H1 (cell line): ENCODE measurements around the gene PLEKHA1. TPM values are rescaled to one million over a fixed set of nuclear protein-coding genes. Genes with fewer than 3 reads are reported as not detected.
A peak's percentile ranks its signal among the peaks of the same experiment; 100 is the strongest.

Experiments
- CTCF ChIA-PET: fragments of 300-600 bp; sonication (Branson Sonifier 250); formaldehyde crosslinking; loops from one replicate; lab custom pipeline; 2021; ENCODE audit not compliant: partially characterized antibody; lab: Charles Lee
- POLR2A ChIA-PET: fragments of 300-600 bp; sonication (Branson Sonifier 250); formaldehyde crosslinking; loops from one replicate; lab custom pipeline; 2021; ENCODE audit warnings: inconsistent platforms; ENCODE audit not compliant: partially characterized antibody; lab: Charles Lee
- DNase-seq, 2 experiments: peaks; one replicate each; pipeline versions ENCODE4 v3.0.0 to v3.0.0-alpha.2; 2010 to 2022; ENCODE audit warnings: low spot score in 2 of 2, low read depth in 1 of 2, mixed read lengths in 1 of 2
- FAIRE-seq: peaks from 2 replicates; lab custom pipeline; 2011; peaks lifted over from hg19 to GRCh38; lab: Jason Lieb, UNC
- H2AFZ ChIP-seq: 2 replicates; pipeline ENCODE4 v1.8.1; 2012; ENCODE audit warnings: low read length, inconsistent platforms
- H2AK5ac ChIP-seq: 2 replicates; pipeline ENCODE4 v1.6.1; 2013; ENCODE audit warnings: low read depth, low read length
- H2BK120ac ChIP-seq: replicated peaks from 2 replicates; pipeline ENCODE3; 2013; ENCODE audit warnings: low read depth, low read length, inconsistent platforms
- H2BK12ac ChIP-seq: 2 replicates; pipeline ENCODE4 v1.6.1; 2013; ENCODE audit warnings: low read depth, low read length
- H2BK15ac ChIP-seq: 2 replicates; pipeline ENCODE4 v1.6.1; 2013; ENCODE audit warnings: low read length
- H2BK20ac ChIP-seq: 2 replicates; pipeline ENCODE4 v1.6.1; 2013; ENCODE audit warnings: low read length
- H2BK5ac ChIP-seq: 2 replicates; pipeline ENCODE4 v1.6.1; 2013; ENCODE audit warnings: low read depth, low read length
- H3K14ac ChIP-seq: 2 replicates; pipeline ENCODE4 v1.6.1; 2013; ENCODE audit warnings: inconsistent platforms; ENCODE audit not compliant: insufficient read length
- H3K18ac ChIP-seq: 2 replicates; pipeline ENCODE4 v1.6.1; 2013; ENCODE audit warnings: low read length; ENCODE audit errors: extremely low read depth
- H3K23ac ChIP-seq: 2 replicates; pipeline ENCODE4 v1.6.1; 2013; ENCODE audit warnings: inconsistent platforms; ENCODE audit not compliant: insufficient read length
- H3K23me2 ChIP-seq: 2 replicates; pipeline ENCODE4 v1.6.1; 2013; ENCODE audit warnings: low read depth, low read length
- H3K27ac ChIP-seq: 2 replicates; pipeline ENCODE4 v1.6.1; 2011; ENCODE audit warnings: low read depth, low read length, inconsistent platforms
- H3K27me3 ChIP-seq, 4 experiments: replicated peaks in 1 of 4; 1 replicate in 1 of 4; 2 replicates in 3 of 4; pipeline versions ENCODE4 v1.6.1 to v1.8.1; 2011 to 2013; ENCODE audit warnings: low read length in 3 of 4, mild to moderate bottlenecking in 3 of 4, inconsistent platforms in 2 of 4, mixed read lengths in 2 of 4, moderate library complexity in 1 of 4; ENCODE audit not compliant: control insufficient read depth in 3 of 4, insufficient read depth in 3 of 4; ENCODE audit errors: extremely low read depth in 1 of 4
- H3K36me3 ChIP-seq, 4 experiments: 2 replicates each; pipeline versions ENCODE4 v1.6.1 to v1.8.1; 2011 to 2013; ENCODE audit warnings: mild to moderate bottlenecking in 4 of 4, low read length in 3 of 4, moderate library complexity in 2 of 4, control low read depth in 1 of 4, inconsistent platforms in 1 of 4; ENCODE audit not compliant: insufficient read depth in 4 of 4, control insufficient read depth in 2 of 4
- H3K4ac ChIP-seq: replicated peaks from 2 replicates; pipeline ENCODE3; 2013; ENCODE audit warnings: low read length, low read depth, mixed read lengths, inconsistent platforms; ENCODE audit not compliant: insufficient read length
- H3K4me1 ChIP-seq, 4 experiments: replicated peaks in 1 of 4; 1 replicate in 1 of 4; 2 replicates in 3 of 4; pipeline versions ENCODE4 v1.6.1 to v1.8.1; 2011 to 2013; ENCODE audit warnings: low read length in 3 of 4, inconsistent platforms in 2 of 4, mixed read lengths in 1 of 4; ENCODE audit not compliant: insufficient read depth in 4 of 4, control insufficient read depth in 3 of 4
- H3K4me2 ChIP-seq, 2 experiments: 2 replicates each; pipeline versions ENCODE4 v1.6.1 to v1.8.1; 2011 to 2013; ENCODE audit warnings: low read depth in 2 of 2, low read length in 2 of 2, control low read depth in 1 of 2, inconsistent platforms in 1 of 2, mild to moderate bottlenecking in 1 of 2; ENCODE audit not compliant: insufficient read depth in 1 of 2
- H3K4me3 ChIP-seq, 4 experiments: fragments of 200-600, 300-600 bp in 1 of 4; sonication (generic), shearing (Covaris generic), sonication (Bioruptor Twin) in 1 of 4; 2 replicates each; pipeline versions ENCODE4 v1.5.1 to v1.8.1; 2011 to 2016; ENCODE audit warnings: low read length in 4 of 4, low read depth in 3 of 4, control low read depth in 2 of 4, inconsistent platforms in 2 of 4, mild to moderate bottlenecking in 2 of 4, mixed read lengths in 1 of 4, moderate library complexity in 1 of 4; ENCODE audit not compliant: insufficient read depth in 2 of 4; ENCODE audit errors: extremely low read depth in 1 of 4
- H3K56ac ChIP-seq: replicated peaks from 2 replicates; pipeline ENCODE3; 2013; ENCODE audit warnings: low read depth, mild to moderate bottlenecking, mixed read lengths, low read length, inconsistent platforms; ENCODE audit not compliant: insufficient read length
- H3K79me1 ChIP-seq: 2 replicates; pipeline ENCODE4 v1.6.1; 2013; ENCODE audit warnings: low read depth, low read length, control low read depth
- H3K79me2 ChIP-seq, 2 experiments: 2 replicates each; pipeline versions ENCODE4 v1.6.1 to v1.8.1; 2012 to 2013; ENCODE audit warnings: low read length in 2 of 2, mild to moderate bottlenecking in 2 of 2, inconsistent platforms in 1 of 2; ENCODE audit not compliant: insufficient read depth in 2 of 2, control insufficient read depth in 1 of 2
- H3K9ac ChIP-seq, 4 experiments: replicated peaks in 1 of 4; 1 replicate in 1 of 4; 2 replicates in 3 of 4; pipeline versions ENCODE4 v1.6.1 to v1.8.1; 2011 to 2013; ENCODE audit warnings: low read depth in 3 of 4, low read length in 3 of 4, control low read depth in 2 of 4, mild to moderate bottlenecking in 2 of 4, moderate library complexity in 2 of 4, inconsistent platforms in 1 of 4; ENCODE audit errors: extremely low read depth in 1 of 4
- H3K9me3 ChIP-seq, 2 experiments: 2 replicates each; pipeline versions ENCODE4 v1.6.1 to v1.8.1; 2012 to 2013; ENCODE audit warnings: mild to moderate bottlenecking in 2 of 2, moderate library complexity in 2 of 2, control low read depth in 1 of 2, inconsistent platforms in 1 of 2, low read depth in 1 of 2, low read length in 1 of 2, mixed read lengths in 1 of 2; ENCODE audit not compliant: insufficient read depth in 2 of 2
- H4K20me1 ChIP-seq, 2 experiments: replicated peaks in 1 of 2; 2 replicates each; pipeline versions ENCODE3 to v1.8.1; 2011 to 2013; ENCODE audit warnings: inconsistent platforms in 2 of 2, low read length in 2 of 2, mild to moderate bottlenecking in 1 of 2; ENCODE audit not compliant: insufficient read depth in 2 of 2, control insufficient read depth in 1 of 2
- H4K5ac ChIP-seq: 2 replicates; pipeline ENCODE4 v1.6.1; 2013; ENCODE audit warnings: low read length, low read depth, mixed read lengths, inconsistent platforms; ENCODE audit not compliant: insufficient read length
- H4K8ac ChIP-seq: 2 replicates; pipeline ENCODE4 v1.8.0; 2013; ENCODE audit warnings: mild to moderate bottlenecking, moderate library complexity, low read length, inconsistent platforms; ENCODE audit not compliant: insufficient read depth; ENCODE audit errors: extremely low read depth
- H4K91ac ChIP-seq: replicated peaks from 2 replicates; pipeline ENCODE3; 2013; ENCODE audit warnings: low read length, mixed read lengths, inconsistent platforms; ENCODE audit not compliant: insufficient read length
- CBX8 ChIP-seq: fragments of 300-800, 300-1000 bp; sonication (generic); IDR thresholded peaks from 2 replicates; pipeline ENCODE4 v1.7.1; 2016; ENCODE audit warnings: low read depth, low read length, borderline replicate concordance
- JUND ChIP-seq: IDR thresholded peaks from 2 replicates; pipeline ENCODE4 v1.6.1; 2011; ENCODE audit warnings: mild to moderate bottlenecking, improper control_type of control experiment, low read length
- RBBP5 ChIP-seq: IDR thresholded peaks from 2 replicates; pipeline ENCODE4 v1.7.1; 2012; ENCODE audit warnings: low read depth, mild to moderate bottlenecking, inconsistent platforms, low read length, moderate library complexity, borderline replicate concordance
- RNF2 ChIP-seq: fragments of 200-900, 300-1000 bp; sonication (generic); IDR thresholded peaks from 2 replicates; pipeline ENCODE4 v1.7.1; 2016; ENCODE audit warnings: borderline replicate concordance, low read depth, mild to moderate bottlenecking, antibody characterized with exemption, low read length; ENCODE audit not compliant: poor library complexity, severe bottlenecking; ENCODE audit errors: missing control alignments
- RXRA ChIP-seq: IDR thresholded peaks from 2 replicates; pipeline ENCODE4 v1.6.1; 2011; ENCODE audit warnings: low read depth, mild to moderate bottlenecking, low read length, moderate library complexity; ENCODE audit not compliant: insufficient read depth
- ZNF274 ChIP-seq: IDR thresholded peaks from 2 replicates; pipeline ENCODE4 v1.7.0; 2012; ENCODE audit warnings: low read length, borderline replicate concordance; ENCODE audit errors: extremely low read depth
- WGBS, 2 experiments: shearing (Covaris generic) in 1 of 2; methylation state at CpG; one replicate each; pipeline versions ENCODE4 v1.1.6 to v1.1.7; 2013 to 2015; ENCODE audit warnings: low lambda C conversion rate in 2 of 2, mixed read lengths in 2 of 2, inconsistent platforms in 1 of 2, low coverage in 1 of 2, missing lambda C conversion rate in 1 of 2; ENCODE audit not compliant: insufficient replicate concordance in 2 of 2, insufficient coverage in 1 of 2, insufficient read length in 1 of 2; ENCODE audit errors: extremely low coverage in 1 of 2, missing lambda C conversion rate in 1 of 2; 5-methylcytosine and 5-hydroxymethylcytosine counted together
- polyA plus RNA-seq, 7 experiments: library from polyadenylated mRNA; depleted of rRNA in 3 of 7; stranded (reverse) in 5 of 7; unstranded in 2 of 7; fragments of >200 nt in 5 of 7; fragments of 200-250 nt in 2 of 7; gene quantifications; 1 replicate in 5 of 7; 2 replicates in 1 of 7; 4 replicates in 1 of 7; pipeline versions ENCODE4 v1.2.1 to v1.2.3, GENCODE V29; 2011 to 2013; ENCODE audit warnings: missing spikeins in 2 of 7, mixed read lengths in 2 of 7
- total RNA-seq: library from RNA; stranded (reverse); fragmentation: NEBNext Ultra II Directional; extraction: Animal tissue kit (Norgen Biotek cat#: 25700); gene quantifications from 2 replicates; pipeline ENCODE4 v1.2.1, GENCODE V29; 2021
- TF ChIP-seq, protein P1 (sequence below): IDR thresholded peaks from 2 replicates; pipeline ENCODE4 v1.6.1; 2012; ENCODE audit warnings: low read length, inconsistent platforms

PLEKHA1 gene
- total and polyA plus RNA-seq, 2 of the 8 experiments (the other 6 are each of a cell fraction or from before 2014, with no cell fraction given) = 15.6 to 39.7 TPM

GRCh38 chr10:122348512-122348911 lies 26.0 kb upstream of the PLEKHA1 start:
- 88% methylated on average over 4 of the region's 4 CpGs; no CpG with 5 or more reads in 1 of the 2 experiments for WGBS, 2 experiments
- Histone ChIP-seq H4K91ac (no peak overlapping the region), H3K9me3 (peaks cover 14 to 18% of the 10 kb centered on the region in 2 experiments), H2BK120ac (no peak overlapping the region), H3K56ac (no peak overlapping the region), H3K23ac (no peak overlapping the region), H3K23me2 (no peaks in the 10 kb centered on the region), H2BK15ac (no peak overlapping the region), H3K18ac (no peak overlapping the region), H3K14ac (no peak overlapping the region), H4K8ac (no peak overlapping the region)
- POLR2A ChIA-PET = interaction anchor here (0.7 kb wide), 1 partner anchor 146 kb away, joined by 3 read pairs; no protein-coding TSS in a partner anchor
- FAIRE-seq (no peak), DNase-seq (no peak)
- no peak for TF ChIP-seq CBX8
- TF ChIP-seq JUND = no peak
- no peak for TF ChIP-seq RBBP5
- TF ChIP-seq RXRA = no peak
- TF ChIP-seq ZNF274 = no peak
- TF ChIP-seq RNF2 = no peak
- TF ChIP-seq, protein P1, sequence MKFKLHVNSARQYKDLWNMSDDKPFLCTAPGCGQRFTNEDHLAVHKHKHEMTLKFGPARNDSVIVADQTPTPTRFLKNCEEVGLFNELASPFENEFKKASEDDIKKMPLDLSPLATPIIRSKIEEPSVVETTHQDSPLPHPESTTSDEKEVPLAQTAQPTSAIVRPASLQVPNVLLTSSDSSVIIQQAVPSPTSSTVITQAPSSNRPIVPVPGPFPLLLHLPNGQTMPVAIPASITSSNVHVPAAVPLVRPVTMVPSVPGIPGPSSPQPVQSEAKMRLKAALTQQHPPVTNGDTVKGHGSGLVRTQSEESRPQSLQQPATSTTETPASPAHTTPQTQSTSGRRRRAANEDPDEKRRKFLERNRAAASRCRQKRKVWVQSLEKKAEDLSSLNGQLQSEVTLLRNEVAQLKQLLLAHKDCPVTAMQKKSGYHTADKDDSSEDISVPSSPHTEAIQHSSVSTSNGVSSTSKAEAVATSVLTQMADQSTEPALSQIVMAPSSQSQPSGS = no peak
- TF ChIP-seq, all 59 proteins: peak for 0
- CTCF ChIA-PET = no interaction called here
- Histone ChIP-seq H2BK20ac (no peak overlapping the region), H3K27me3 (no peaks in the 10 kb centered on the region), H3K79me2 (no peaks in the 10 kb centered on the region), H2AK5ac (no peak overlapping the region), H2AFZ (0 out of 2 replicates have a peak overlapping the region, but pooled peaks have one; percentile 3), H3K4me2 (no peak overlapping the region), H3K9ac (no peak overlapping the region), H3K36me3 (no peaks in the 10 kb centered on the region), H3K27ac (no peak overlapping the region), H2BK5ac (no peak overlapping the region), H4K5ac (no peak overlapping the region), H3K4ac (no peak overlapping the region), H3K4me1 (peaks cover 0 to 2% (median under 1%) of the 10 kb centered on the region in 4 experiments; a peak in 2 of 7 replicates), H2BK12ac (no peak overlapping the region), H4K20me1 (no peaks in the 10 kb centered on the region), H3K79me1 (no peaks in the 10 kb centered on the region), H3K4me3 (no peak overlapping the region)
